GM20000 (cell line): ENCODE data around the gene KDM7A.

Source experiments
- DNase-seq: peaks from one replicate; pipeline ENCODE4 v3.0.0; 2012; ENCODE audit warnings: low spot score
- CTCF ChIP-seq: IDR thresholded peaks from 2 replicates; pipeline ENCODE4 v1.5.1; 2012; ENCODE audit warnings: mild to moderate bottlenecking, control low read depth; ENCODE audit errors: extremely low read depth, missing control alignments

Gene KDM7A

GRCh38 chr7:140176811-140177702 lies at the start of gene KDM7A:
TSS of gene KDM7A (minus strand) at chr7:140176983. CDS start at chr7:140176937, 46 bp downstream.
- DNase-seq = peak; percentile 94
- TF ChIP-seq CTCF = no peak

DNA sequence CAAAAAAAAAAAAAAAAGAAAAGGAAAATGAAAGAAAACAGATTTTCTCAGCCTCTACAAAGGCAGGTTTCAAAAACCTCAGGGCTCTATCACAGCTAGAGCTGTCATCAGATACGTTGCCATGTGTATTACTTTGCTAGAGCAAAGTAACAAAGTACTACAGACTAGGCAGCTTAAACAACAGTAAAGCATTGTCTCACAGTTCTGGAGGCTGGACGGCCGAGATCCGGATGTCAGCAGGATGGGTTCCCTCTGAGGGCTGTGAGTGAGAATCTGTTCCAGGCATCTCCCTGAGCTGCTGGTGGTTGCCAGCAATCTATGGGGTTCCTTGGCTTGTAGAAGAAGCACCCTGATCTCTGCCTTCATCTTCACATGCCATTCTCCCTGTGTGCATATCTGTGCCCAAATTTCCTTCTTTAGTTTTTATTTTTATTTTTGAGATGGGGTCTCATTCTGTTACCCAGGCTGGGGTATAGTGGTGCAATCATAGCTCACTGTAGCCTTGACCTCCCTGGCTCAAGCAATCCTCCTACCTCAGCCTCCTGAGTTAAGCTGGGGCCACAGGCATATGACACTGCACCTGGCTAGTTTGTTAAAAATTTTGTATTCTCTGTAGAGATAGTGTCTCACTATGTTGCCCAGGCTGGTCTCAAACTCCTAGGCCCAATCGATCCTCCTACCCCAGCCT lies 48.9 kb upstream of the KDM7A start:
- no peak for TF ChIP-seq CTCF

DNA sequence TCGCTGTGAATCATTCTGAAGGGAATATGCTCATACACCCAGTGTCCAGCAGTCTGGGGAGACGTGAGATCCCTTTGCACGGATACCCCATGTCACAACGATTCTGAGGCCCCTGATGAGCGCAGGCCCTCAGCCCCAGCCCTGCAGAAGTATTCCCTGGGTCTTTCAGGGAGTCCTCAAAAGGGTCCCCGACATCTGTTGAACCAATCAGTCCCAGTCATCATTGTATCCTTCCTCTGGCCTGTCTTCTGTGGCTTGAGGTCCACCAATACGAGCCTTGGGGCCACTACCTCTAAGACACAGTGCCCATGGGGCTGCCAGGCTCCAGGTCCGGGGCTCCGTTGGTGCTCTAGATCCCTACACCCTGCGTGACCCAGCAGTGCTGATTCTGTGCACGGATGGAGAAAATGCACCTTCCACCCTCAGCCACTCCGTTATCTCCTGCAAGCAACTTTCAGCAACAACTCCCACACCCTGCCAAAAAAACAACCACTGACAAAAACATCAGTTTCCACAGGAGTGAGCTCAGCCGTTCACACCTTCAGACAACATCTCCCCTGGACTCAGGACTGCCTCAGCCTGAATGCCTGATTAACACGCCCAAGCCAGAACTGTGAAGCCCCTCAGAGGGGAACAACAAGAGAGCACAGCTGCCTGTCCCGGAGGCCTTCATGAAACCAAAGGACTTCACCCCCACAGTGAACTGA lies 46.9 kb upstream of the KDM7A start:
- no peak for DNase-seq
- no peak for TF ChIP-seq CTCF

More for the DNA sequence above, 48.9 kb upstream of the KDM7A start:
- DNase-seq = no peak

DNA sequence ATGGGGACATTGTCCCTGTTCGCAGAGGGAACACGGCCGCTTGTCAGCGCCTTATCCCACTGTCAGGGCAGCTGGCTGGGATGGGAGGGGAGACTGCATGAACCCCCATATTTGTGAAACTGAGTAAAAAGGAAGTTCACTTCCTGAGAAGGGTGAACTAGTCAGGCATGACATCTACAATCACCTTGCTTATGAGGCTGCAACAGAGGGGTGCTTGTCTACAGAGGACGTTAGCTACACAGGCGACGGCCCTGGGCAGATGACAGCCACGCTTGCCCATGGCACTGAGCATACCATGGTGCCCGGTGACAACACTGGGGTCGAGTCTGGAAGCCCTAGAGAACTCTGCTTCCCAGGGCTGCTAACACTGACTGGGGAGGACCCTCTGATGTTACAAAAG lies 46.0 kb upstream of the KDM7A start:
- no peak for DNase-seq
- TF ChIP-seq CTCF = no peak

DNA sequence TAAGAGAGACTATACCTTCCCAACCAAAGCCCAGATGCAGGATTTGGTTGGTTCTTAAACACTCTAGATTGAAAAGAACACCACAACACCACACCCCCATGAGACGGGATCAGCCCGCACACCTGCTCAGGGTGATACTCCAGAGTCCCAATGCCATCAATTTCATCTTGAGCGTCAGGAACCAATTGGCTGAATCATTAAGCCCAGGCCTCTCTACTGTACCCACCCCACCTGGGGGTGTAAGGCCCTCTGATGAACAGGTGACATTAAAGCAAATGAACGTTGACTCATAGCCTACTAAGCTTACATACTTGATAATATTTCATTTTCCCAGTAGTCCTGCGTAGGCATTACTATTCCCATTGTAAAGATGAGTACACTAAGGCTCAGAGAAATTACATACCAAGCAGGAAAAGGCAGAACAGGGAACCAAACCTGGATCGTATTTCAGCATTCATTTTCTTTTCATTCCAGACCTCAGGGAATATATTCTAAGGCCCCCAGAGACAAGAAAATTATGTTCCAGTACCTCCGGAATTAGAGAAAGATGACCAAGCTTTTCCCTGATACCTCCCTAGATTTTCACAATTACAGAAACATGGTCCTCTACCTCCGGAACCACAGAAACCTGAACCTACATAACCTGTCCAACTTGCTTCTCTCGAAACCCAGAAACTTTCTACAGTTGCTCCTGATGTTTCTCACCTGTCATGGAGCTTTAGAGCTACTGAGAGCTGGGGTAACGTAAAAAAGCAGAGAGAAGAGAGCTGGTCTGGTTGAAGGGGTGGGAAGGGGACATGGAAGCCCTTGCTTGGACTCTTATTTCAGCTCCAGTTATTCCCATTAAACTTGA lies 43.1 kb upstream of the KDM7A start:
- no peak for DNase-seq
- TF ChIP-seq CTCF = no peak

DNA sequence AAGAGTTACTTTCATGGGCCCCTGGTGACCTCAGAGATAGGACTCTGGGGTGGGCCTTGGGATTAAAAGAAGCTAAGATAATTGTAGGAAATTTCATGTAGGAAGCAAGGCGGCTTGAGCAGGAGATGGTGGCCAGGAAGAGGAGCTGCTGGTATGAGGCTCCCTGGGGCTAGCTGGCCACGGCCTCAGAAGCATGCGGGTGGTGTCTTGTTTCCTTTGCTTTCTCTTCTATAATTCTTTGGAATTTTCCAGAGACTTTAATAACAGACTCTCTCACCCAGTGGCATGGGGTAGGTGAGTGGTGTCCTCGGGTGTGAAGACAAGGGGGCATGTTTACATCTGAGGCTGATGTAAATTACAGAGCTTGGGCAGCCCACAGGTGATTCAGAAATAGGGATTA lies 41.9 kb upstream of the KDM7A start:
- TF ChIP-seq CTCF = no peak
- DNase-seq = no peak
